GM19025 (cell line): ENCODE measurements around the gene LMF1.

Experiments
- ATAC-seq: cut with Tn5 transposase; IDR thresholded peaks from one replicate; pipeline ENCODE4 v1.9.1; 2021; ENCODE audit warnings: mild to moderate bottlenecking, low read depth, moderate library complexity; ENCODE audit not compliant: unreplicated experiment

Gene LMF1

GRCh38 chr16:986411-986810, 15.6 kb upstream of the LMF1 start:
- ATAC-seq, result no peak

GRCh38 chr16:985646-986400, 15.0 kb upstream of the LMF1 start:
- no peak for ATAC-seq

DNA sequence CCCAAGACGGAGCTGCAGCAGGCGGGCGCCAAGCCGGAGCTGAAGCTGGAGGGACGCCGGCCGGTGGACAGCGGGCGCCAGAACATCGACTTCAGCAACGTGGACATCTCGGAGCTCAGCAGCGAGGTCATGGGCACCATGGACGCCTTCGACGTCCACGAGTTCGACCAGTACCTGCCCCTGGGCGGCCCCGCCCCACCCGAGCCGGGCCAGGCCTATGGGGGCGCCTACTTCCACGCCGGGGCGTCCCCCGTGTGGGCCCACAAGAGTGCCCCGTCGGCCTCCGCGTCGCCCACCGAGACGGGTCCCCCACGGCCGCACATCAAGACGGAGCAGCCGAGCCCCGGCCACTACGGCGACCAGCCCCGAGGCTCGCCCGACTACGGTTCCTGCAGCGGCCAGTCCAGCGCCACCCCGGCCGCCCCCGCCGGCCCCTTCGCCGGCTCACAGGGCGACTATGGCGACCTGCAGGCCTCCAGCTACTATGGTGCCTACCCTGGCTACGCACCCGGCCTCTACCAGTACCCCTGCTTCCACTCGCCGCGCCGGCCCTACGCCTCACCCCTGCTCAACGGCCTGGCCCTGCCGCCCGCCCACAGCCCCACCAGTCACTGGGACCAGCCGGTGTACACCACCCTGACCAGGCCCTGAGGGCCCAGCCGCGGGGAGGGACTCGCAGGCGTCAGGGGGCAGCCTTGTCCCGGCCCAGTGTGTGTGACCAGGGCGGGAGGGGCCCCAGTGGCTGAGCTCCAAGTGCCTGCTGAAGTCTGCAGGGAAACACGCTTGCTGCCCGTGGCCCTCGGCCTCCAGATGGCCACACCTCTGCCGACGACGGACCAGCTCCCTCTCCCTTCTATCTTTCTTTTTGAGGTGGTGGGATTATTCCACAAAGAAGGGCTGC, 14.2 kb upstream of the LMF1 start:
- ATAC-seq, result no peak

DNA sequence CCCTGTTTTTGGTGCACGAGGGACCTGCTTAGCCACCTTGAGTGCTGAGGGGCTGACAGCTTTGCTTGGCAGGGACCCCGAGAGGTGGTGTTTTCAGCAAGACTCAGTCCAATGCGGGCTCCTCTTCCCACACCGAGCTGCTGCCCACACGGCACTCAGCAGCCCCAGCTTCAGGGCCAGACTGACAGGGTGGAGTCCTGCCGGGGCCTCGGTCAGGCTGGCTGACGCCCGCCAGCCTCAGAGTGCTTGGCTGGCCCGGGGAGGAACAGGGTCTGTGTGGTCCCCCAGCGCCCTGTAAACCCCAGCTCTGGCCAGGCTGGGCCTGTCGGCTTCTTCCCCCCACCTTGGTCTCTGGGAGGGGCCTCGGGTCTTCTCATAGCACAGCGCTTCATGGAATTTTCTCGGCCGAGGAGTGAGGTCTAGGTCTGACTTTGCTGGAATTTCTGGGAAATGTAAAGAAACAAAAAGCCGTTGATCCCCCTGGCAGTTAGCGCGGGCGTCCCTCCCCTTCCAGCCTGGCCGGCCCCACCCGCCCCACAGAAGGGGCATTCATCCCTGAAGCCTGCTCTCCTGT, 13.4 kb upstream of the LMF1 start:
- no peak for ATAC-seq

GRCh38 chr16:983044-984030, 12.6 kb upstream of the LMF1 start:
- no peak for ATAC-seq

DNA sequence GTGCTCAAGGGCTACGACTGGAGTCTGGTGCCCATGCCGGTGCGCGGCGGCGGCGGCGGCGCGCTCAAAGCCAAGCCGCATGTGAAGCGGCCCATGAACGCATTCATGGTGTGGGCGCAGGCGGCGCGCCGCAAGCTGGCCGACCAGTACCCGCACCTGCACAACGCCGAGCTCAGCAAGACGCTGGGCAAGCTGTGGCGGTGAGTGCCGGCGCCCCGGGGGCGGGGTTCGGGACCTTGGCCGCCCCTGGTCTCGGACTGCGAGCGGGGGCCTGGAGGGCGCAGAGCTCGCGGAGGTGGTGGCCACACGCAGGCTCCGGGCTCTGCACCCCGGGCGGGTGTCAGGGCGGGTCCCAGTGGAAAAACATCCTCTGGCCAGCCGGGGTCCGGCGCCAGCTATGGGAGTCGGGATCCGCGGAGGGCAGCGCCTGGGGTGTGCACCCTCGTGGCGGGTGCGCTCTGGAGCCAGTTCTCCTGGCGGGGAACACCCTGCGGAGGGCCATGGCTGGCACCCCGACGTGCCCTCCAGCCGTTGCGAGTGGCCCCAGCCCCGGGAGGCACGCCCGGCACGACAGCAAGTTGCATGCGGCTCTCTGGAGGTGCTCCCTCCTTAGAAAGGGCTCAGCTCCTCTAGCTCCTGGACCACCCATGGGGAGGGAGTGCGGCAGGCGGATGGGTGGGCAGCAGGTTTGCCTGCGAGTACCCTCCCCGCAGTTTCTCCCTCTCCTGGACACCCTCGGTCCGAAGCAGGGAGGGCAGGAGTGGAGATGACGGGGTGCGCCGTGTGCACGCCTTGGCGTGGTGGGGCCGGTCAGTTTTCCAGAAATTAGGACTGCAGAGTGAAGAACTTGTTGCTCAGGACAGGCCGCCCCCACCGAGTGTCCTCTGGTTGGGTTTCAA, 11.6 kb upstream of the LMF1 start:
- ATAC-seq, result no peak

- ATAC-seq, result no peak
Observed at GRCh38 chr16:981695-982144, 10.9 kb upstream of the LMF1 start, which contains the start of gene SOX8. Gene SOX8 (plus strand): TSS chr16:981770. CDS start chr16:981923, 153 bp downstream.

DNA sequence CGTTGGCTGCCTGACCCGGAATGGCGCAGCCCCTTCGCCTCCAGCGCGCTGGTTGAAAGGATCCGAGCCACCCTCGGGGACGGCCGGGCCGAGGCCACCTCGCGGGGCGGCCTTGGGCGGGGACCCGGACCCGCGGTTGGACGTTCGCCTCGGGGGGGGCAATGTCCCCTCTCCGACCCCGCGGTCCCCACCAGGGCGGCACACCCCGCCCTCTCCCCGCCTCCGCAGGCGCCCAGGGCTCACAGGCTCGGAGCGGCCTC, 9.7 kb upstream of the LMF1 start:
- no peak for ATAC-seq

- ATAC-seq, result no peak
Observed at GRCh38 chr16:979859-980594, 9.2 kb upstream of the LMF1 start.

GRCh38 chr16:979147-979546, 8.4 kb upstream of the LMF1 start:
- no peak for ATAC-seq

GRCh38 chr16:978403-978802, 7.6 kb upstream of the LMF1 start:
- ATAC-seq, result no peak

DNA sequence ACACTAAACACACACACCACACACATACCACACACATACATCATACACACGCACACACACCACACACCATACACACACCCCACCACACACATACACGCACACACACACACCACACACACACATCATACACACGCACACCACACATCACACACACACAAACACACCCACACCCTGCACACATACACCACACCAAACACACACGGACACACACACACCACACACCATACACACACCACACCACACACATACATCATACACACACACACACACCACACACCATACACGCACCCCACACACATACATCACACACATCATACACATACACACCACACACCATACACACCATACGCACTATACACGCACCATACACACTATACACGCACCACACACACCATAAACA, 7.1 kb upstream of the LMF1 start:
- ATAC-seq, result no peak

DNA sequence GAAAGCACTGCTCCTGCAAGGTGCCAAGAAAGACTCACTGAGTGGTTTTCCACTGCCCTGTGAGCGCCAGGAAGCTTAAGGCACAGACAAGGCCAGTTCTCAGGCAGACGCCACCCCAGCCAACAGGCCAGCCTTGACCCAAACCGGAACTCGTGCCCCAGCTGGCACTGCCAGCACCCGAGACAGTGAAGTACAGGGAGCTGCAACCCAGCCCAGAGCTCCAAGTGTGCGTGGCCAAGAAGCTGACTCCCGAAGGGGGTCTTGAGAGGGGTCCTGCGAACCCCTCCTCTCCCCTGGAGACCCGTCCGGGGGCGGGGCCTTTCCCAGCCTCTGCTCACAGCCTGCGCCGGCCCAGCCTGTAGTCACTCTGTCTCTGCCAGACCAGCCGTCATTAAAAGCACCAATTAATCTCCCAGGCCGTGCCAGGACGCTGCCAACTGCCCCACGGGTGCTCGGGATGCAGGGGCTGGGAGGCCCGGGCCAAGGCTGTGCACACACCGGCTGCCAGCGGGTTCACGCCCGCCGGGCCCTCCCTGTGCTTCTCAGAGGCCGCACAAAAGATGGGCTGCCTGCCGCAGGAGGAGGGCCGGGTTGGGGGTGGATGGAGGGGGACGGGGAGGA, 6.4 kb upstream of the LMF1 start:
- no peak for ATAC-seq

- no peak for ATAC-seq
Observed at GRCh38 chr16:976389-976931, 5.7 kb upstream of the LMF1 start.

DNA sequence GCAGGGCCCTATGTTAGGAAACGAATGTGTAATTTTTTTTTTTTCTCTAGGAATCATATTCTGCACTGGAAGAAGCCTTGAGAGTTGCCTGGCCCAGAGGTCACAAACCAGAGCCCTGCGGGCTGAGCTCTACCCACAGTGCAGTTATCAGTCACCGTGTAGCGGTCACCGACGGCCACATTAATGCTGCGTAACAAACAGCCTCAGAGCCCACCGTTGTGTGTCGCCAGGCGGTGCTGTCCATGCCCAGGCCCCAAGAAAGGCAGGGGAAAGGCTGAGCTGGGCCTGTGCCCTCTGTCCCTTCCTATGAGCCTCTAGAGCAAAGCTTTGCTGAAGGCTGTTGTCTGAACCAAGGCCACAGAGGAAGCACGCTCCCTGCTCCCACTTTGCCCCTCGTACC, 4.5 kb upstream of the LMF1 start:
- ATAC-seq, result no peak

DNA sequence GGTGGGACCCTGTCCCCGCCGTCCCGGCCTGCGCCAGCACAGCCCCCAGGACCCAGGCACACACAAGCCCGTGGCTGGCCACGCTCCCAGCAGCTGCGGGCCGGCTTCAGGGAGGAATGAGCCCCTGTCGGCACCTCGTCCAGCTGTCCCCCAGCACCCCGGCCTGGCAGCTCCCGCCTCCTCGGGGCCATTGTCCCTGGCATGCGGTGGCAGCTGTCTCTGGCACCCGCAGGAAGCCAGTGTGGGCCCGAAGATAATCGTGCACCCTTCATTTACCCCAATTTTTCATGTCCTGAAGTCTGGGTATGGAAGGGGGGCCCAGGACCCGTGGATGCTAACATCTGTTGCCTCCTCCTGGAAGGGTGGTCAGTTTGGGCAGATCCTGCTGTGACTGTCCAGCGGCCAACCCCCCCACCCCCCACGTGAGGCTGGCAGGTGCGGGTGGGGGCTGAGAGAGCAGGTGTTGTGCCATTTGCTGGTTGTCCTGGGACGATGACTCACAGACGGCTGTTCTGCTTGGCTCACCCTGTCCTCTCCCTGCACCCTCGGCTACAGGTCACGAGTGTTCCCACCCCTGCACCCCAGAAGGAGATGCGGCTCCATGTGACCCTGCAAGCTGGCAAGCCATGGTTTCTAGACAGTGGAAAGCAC, 4.0 kb upstream of the LMF1 start:
- ATAC-seq, result no peak

DNA sequence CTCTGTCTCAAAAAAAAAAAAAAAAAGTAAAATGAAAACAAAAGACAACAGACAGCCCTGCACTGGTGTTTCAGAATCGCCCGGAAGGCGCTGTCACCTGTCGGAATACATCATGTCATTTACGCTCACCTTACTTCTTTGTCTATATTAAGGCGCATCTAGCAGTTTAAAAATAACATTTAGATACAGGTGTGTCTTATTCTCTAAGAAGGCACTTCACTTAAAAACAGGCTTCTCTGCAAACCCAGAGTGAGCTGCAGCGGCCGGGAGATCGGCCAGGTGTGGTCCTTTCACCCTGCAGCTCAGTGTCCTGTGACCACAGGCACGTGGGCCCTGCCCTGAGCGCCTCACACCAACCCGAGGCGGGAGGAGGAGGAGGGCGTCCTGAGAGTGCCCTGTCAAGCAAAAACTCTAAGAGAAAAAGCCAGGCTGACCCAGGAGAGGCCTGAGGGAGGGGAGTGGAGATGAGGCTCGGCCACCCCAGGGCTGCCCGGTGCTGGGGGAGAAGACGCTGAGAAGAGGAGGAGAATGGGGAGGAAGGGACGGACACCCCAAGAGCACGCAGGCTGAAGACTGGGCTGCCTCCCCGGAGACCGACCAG, 3.3 kb upstream of the LMF1 start:
- ATAC-seq, result no peak
